HEK293T (cell line): ENCODE measurements around the gene WDPCP.
"Not testable (repeated sequence)": the region's sequence is repeated elsewhere in the genome, so short reads cannot be mapped to it uniquely, and the experiment has no call there.

Source experiments
- CTCF ChIA-PET: fragments of 350-600 bp; formaldehyde crosslinking; extraction: SDS; loops from one replicate; lab custom pipeline; 2021; ENCODE audit warnings: antibody characterized with exemption, inconsistent platforms; lab: Yijun Ruan, JAX
- POLR2A ChIA-PET: fragments of 350-600 bp; formaldehyde crosslinking; extraction: SDS; loops from one replicate; lab custom pipeline; 2020; ENCODE audit warnings: antibody characterized with exemption, inconsistent platforms; lab: Yijun Ruan, JAX
- DNase-seq: peaks from one replicate; pipeline ENCODE4 v3.0.0; 2012; ENCODE audit warnings: mixed read lengths; ENCODE audit errors: extremely low spot score
- ARNT ChIP-seq: fragments of 450-650 bp; IDR thresholded peaks from 2 replicates; pipeline ENCODE4 v1.6.1; 2017; ENCODE audit warnings: mild to moderate bottlenecking
- BHLHE40 ChIP-seq: fragments of 450-650 bp; IDR thresholded peaks from 2 replicates; pipeline ENCODE4 v1.6.1; 2016; ENCODE audit warnings: mild to moderate bottlenecking, moderate library complexity, borderline replicate concordance
- CTBP1 ChIP-seq: fragments of 450-650 bp; IDR thresholded peaks from 2 replicates; pipeline ENCODE4 v1.6.1; 2016; ENCODE audit warnings: borderline replicate concordance
- ELF4 ChIP-seq: fragments of 450-650 bp; IDR thresholded peaks from 2 replicates; pipeline ENCODE4 v1.6.1; 2017; ENCODE audit warnings: antibody characterized with exemption
- FOXA1 ChIP-seq: fragments of 450-650 bp; IDR thresholded peaks from 2 replicates; pipeline ENCODE4 v1.6.1; 2016; ENCODE audit warnings: mild to moderate bottlenecking
- FOXK2 ChIP-seq: fragments of 450-650 bp; IDR thresholded peaks from 2 replicates; pipeline ENCODE4 v1.6.1; 2016; ENCODE audit warnings: mild to moderate bottlenecking
- FOXM1 ChIP-seq: fragments of 450-650 bp; IDR thresholded peaks from 2 replicates; pipeline ENCODE4 v1.6.1; 2017; ENCODE audit warnings: mild to moderate bottlenecking, borderline replicate concordance
- HDGF ChIP-seq: fragments of 450-650 bp; IDR thresholded peaks from 2 replicates; pipeline ENCODE4 v1.6.1; 2017; ENCODE audit warnings: antibody characterized with exemption, borderline replicate concordance
- L3MBTL2 ChIP-seq: fragments of 450-650 bp; conservative IDR thresholded peaks from 2 replicates; pipeline ENCODE4 v1.6.1; 2016; ENCODE audit warnings: mild to moderate bottlenecking
- LEF1 ChIP-seq: fragments of 450-650 bp; IDR thresholded peaks from 2 replicates; pipeline ENCODE4 v1.6.1; 2017; ENCODE audit warnings: mild to moderate bottlenecking, borderline replicate concordance
- NFRKB ChIP-seq: fragments of 450-650 bp; IDR thresholded peaks from 2 replicates; pipeline ENCODE4 v1.6.1; 2016; ENCODE audit warnings: mild to moderate bottlenecking, moderate library complexity
- PKNOX1 ChIP-seq: fragments of 450-650 bp; IDR thresholded peaks from 2 replicates; pipeline ENCODE4 v1.6.1; 2016
- SP1 ChIP-seq: fragments of 450-650 bp; IDR thresholded peaks from 2 replicates; pipeline ENCODE4 v1.6.1; 2017
- SUZ12 ChIP-seq: fragments of 450-650 bp; IDR thresholded peaks from 2 replicates; pipeline ENCODE4 v1.6.1; 2016; ENCODE audit warnings: mild to moderate bottlenecking
- TARDBP ChIP-seq: fragments of 450-650 bp; IDR thresholded peaks from 2 replicates; pipeline ENCODE4 v1.6.1; 2016
- ZNF384 ChIP-seq: fragments of 450-650 bp; IDR thresholded peaks from 2 replicates; pipeline ENCODE4 v1.6.1; 2016

Gene WDPCP

GRCh38 chr2:63610525-63610924 lies 22.2 kb upstream of the WDPCP start:
- ChIA-PET CTCF (interaction anchor here (0.6 kb wide), 1 partner anchor 11 kb away, joined by 3 read pairs; no protein-coding TSS in a partner anchor), POLR2A (no interaction called here)
- DNase-seq, result no peak
- TF ChIP-seq SUZ12 (no peak), BHLHE40 (no peak), ZNF384 (no peak), LEF1 (no peak), FOXA1 (no peak), HDGF (no peak), TARDBP (no peak), PKNOX1 (no peak), NFRKB (no peak), FOXK2 (no peak), FOXM1 (no peak), ELF4 (no peak), ARNT (no peak)

GRCh38 chr2:63608865-63609264 lies 20.6 kb upstream of the WDPCP start:
- DNase-seq, POLR2A ChIA-PET, CTCF ChIA-PET: not testable (repeated sequence)

GRCh38 chr2:63604666-63605065 lies 16.4 kb upstream of the WDPCP start:
- no peak for DNase-seq
- ChIA-PET POLR2A (interaction anchor here (1.1 kb wide), 1 partner anchor 16 kb away, joined by 3 read pairs; the partner anchor contains the start of genes MDH1 and WDPCP), CTCF (no interaction called here)
- TF ChIP-seq TARDBP, result no peak
- no peak for TF ChIP-seq BHLHE40
- TF ChIP-seq ARNT, result no peak
- TF ChIP-seq ZNF384, result no peak
- no peak for TF ChIP-seq FOXK2
- no peak for TF ChIP-seq CTBP1
- TF ChIP-seq LEF1, result no peak
- no peak for TF ChIP-seq L3MBTL2
- TF ChIP-seq ELF4, result no peak
- TF ChIP-seq HDGF, result no peak
- TF ChIP-seq PKNOX1, result no peak
- TF ChIP-seq FOXM1, result no peak
- TF ChIP-seq SUZ12, result no peak
- no peak for TF ChIP-seq FOXA1
- TF ChIP-seq NFRKB, result no peak
- no peak for TF ChIP-seq SP1

GRCh38 chr2:63600881-63601460 lies 12.7 kb upstream of the WDPCP start:
- CTCF ChIA-PET, result no interaction called here
- TF ChIP-seq ZNF384, result no peak
- no peak for TF ChIP-seq LEF1
- TF ChIP-seq ELF4, result no peak
- no peak for TF ChIP-seq CTBP1
- no peak for TF ChIP-seq ARNT
- TF ChIP-seq FOXK2, result no peak
- no peak for DNase-seq
- POLR2A ChIA-PET, result interaction anchor here (3.0 kb wide), 1 partner anchor 12 kb away, joined by 15 read pairs; the partner anchor contains the start of genes MDH1 and WDPCP

GRCh38 chr2:63598981-63599380 lies 10.7 kb upstream of the WDPCP start:
- ChIA-PET POLR2A (interaction anchor here (3.0 kb wide), 1 partner anchor 10 kb away, joined by 15 read pairs; the partner anchor contains the start of genes MDH1 and WDPCP), CTCF (no interaction called here)
- DNase-seq, result no peak
- TF ChIP-seq FOXK2 (no peak), HDGF (no peak)

GRCh38 chr2:63596401-63596883 lies 8.2 kb upstream of the WDPCP start:
- ChIA-PET CTCF (interaction anchor here (0.6 kb wide), 1 partner anchor 591 kb away, joined by 3 read pairs; no protein-coding TSS in a partner anchor), POLR2A (interaction anchor here (1.5 kb wide), 1 partner anchor 8 kb away, joined by 3 read pairs; the partner anchor contains the start of genes MDH1 and WDPCP)
- DNase-seq, result no peak
- TF ChIP-seq L3MBTL2 (no peak), FOXM1 (no peak), SUZ12 (no peak), FOXA1 (no peak), HDGF (no peak), TARDBP (no peak)

- ChIA-PET CTCF (no interaction called here), POLR2A (no interaction called here)
- DNase-seq, result no peak
- TF ChIP-seq HDGF (no peak), ARNT (no peak), FOXM1 (no peak), BHLHE40 (no peak)
Measured at GRCh38 chr2:63594660-63595059, 6.4 kb upstream of the WDPCP start.
